ENCODE results near the gene GP1BA. TPM values are rescaled to one million over a fixed set of nuclear protein-coding genes. Genes with fewer than 3 reads are reported as not detected.

GP1BA gene
- total and polyA plus RNA-seq, 2 experiments from 2014 or later, result 0.24 TPM; not detected in 1

GRCh38 chr17:4945176-4945943 lies 13.3 kb downstream of the GP1BA start:
- Histone ChIP-seq H3K4me2 (peak overlapping the region; percentile 96), H2AFZ (no peak overlapping the region), H4K20me1 (replicated peaks; ENCODE audit: insufficient read depth) (peaks cover 34% of the 10 kb centered on the region), H3K79me2 (replicated peaks; ENCODE audit: insufficient read depth) (peaks cover 58% of the 10 kb centered on the region), H3K4me3 (peak overlapping the region; percentile 96), H3F3A (replicated peaks; ENCODE audit: low read depth) (peaks cover 58% of the 10 kb centered on the region), H3K4me1 (ENCODE audit: insufficient read depth) (peaks cover 34% of the 10 kb centered on the region), H3K9me2 (ENCODE audit: insufficient read depth) (no peaks in the 10 kb centered on the region), H3K27me3 (ENCODE audit: insufficient read depth) (no peaks in the 10 kb centered on the region), H3K27ac (ENCODE audit: low read depth) (peak overlapping the region; percentile 100), H3K36me3 (ENCODE audit: insufficient read depth) (peaks cover 21% of the 10 kb centered on the region)
- peaks cover 38% of the 10 kb centered on the region for H3K4me1 Mint-ChIP-seq
- DNase-seq (ENCODE audit: low spot score) (peak; percentile 53), ATAC-seq (no peak)
- TF ChIP-seq CREB1 (CRISPR knock-in tag; IDR thresholded peaks at IDR 0.05; ENCODE audit: low read depth), result no peak
- no peak for TF ChIP-seq STAT1 (IDR thresholded peaks at IDR 0.05; ENCODE audit: unreplicated experiment)
- peak; percentile 53 for TF ChIP-seq POLR2AphosphoS5 (IDR thresholded peaks at IDR 0.05; ENCODE audit: low read depth)
- H3K27ac Mint-ChIP-seq, result peak overlapping the region; percentile 92
- peaks cover 70% of the 10 kb centered on the region for H3K36me3 Mint-ChIP-seq (ENCODE audit: low read depth)
- H3K9me3 Mint-ChIP-seq, result no peaks in the 10 kb centered on the region; the same call in 2 of the 3 replicates
- peaks cover 30% of the 10 kb centered on the region for H3K27me3 Mint-ChIP-seq (ENCODE audit: insufficient read depth, low read depth, poor library complexity)
- peak overlapping the region; percentile 92 for H3K4me3 Mint-ChIP-seq

GRCh38 chr17:4945944-4946280 lies 13.8 kb downstream of the GP1BA start:
- Mint-ChIP-seq H3K9me3 (no peaks in the 10 kb centered on the region; the same call in 2 of the 3 replicates), H3K27me3 (ENCODE audit: insufficient read depth, low read depth, poor library complexity) (peaks cover 31% of the 10 kb centered on the region), H3K4me3 (peak overlapping the region; percentile 92), H3K4me1 (peaks cover 42% of the 10 kb centered on the region), H3K27ac (peak overlapping the region; percentile 92), H3K36me3 (ENCODE audit: low read depth) (peaks cover 67% of the 10 kb centered on the region)
- DNase-seq (ENCODE audit: low spot score) (no peak), ATAC-seq (no peak)
- Histone ChIP-seq H3K9me2 (ENCODE audit: insufficient read depth) (no peaks in the 10 kb centered on the region), H3K4me2 (peak overlapping the region; percentile 96), H4K20me1 (replicated peaks; ENCODE audit: insufficient read depth) (peaks cover 33% of the 10 kb centered on the region), H3K27ac (ENCODE audit: low read depth) (peak overlapping the region; percentile 100), H3K4me1 (ENCODE audit: insufficient read depth) (peaks cover 39% of the 10 kb centered on the region), H3K27me3 (ENCODE audit: insufficient read depth) (no peaks in the 10 kb centered on the region), H3F3A (replicated peaks; ENCODE audit: low read depth) (peaks cover 55% of the 10 kb centered on the region), H2AFZ (no peak overlapping the region), H3K4me3 (peak overlapping the region; percentile 96), H3K36me3 (ENCODE audit: insufficient read depth) (peaks cover 21% of the 10 kb centered on the region), H3K79me2 (replicated peaks; ENCODE audit: insufficient read depth) (peaks cover 55% of the 10 kb centered on the region)
- TF ChIP-seq CREB1 (CRISPR knock-in tag; IDR thresholded peaks at IDR 0.05; ENCODE audit: low read depth) (no peak), POLR2AphosphoS5 (IDR thresholded peaks at IDR 0.05; ENCODE audit: low read depth) (peak; percentile 27; the same call in 1 of the 2 replicates)

GRCh38 chr17:4946312-4946976 lies 14.4 kb downstream of the GP1BA start:
- H3K36me3 Mint-ChIP-seq (ENCODE audit: low read depth), result peaks cover 62% of the 10 kb centered on the region
- H2AFZ ChIP-seq, result no peak overlapping the region
- H3K27ac ChIP-seq (ENCODE audit: low read depth), result peak overlapping the region; percentile 100

More at GRCh38 chr17:4946312-4946976, 14.4 kb downstream of the GP1BA start:
- no peaks in the 10 kb centered on the region for H3K9me2 ChIP-seq (ENCODE audit: insufficient read depth)
- peaks cover 39% of the 10 kb centered on the region for H3K4me1 ChIP-seq (ENCODE audit: insufficient read depth)
- H3K79me2 ChIP-seq (replicated peaks; ENCODE audit: insufficient read depth), result peaks cover 49% of the 10 kb centered on the region
- Mint-ChIP-seq H3K4me3 (peak overlapping the region; percentile 92), H3K4me1 (peaks cover 42% of the 10 kb centered on the region), H3K9me3 (no peaks in the 10 kb centered on the region; the same call in 2 of the 3 replicates), H3K27me3 (ENCODE audit: insufficient read depth, low read depth, poor library complexity) (peaks cover 34% of the 10 kb centered on the region), H3K27ac (peak overlapping the region; percentile 80)
- H3K36me3 ChIP-seq (ENCODE audit: insufficient read depth), result peaks cover 21% of the 10 kb centered on the region
- peak overlapping the region; percentile 96 for H3K4me2 ChIP-seq
- H3K4me3 ChIP-seq, result peak overlapping the region; percentile 96
- peaks cover 50% of the 10 kb centered on the region for H3F3A ChIP-seq (replicated peaks; ENCODE audit: low read depth)
- DNase-seq (ENCODE audit: low spot score) (no peak), ATAC-seq (no peak)
- TF ChIP-seq POLR2AphosphoS5 (IDR thresholded peaks at IDR 0.05; ENCODE audit: low read depth), result peak; percentile 7; the same call in 1 of the 2 replicates
- TF ChIP-seq CTCF (conservative IDR thresholded peaks at IDR 0.05; ENCODE audit: low read depth in 2 of 2), result no peak
- no peaks in the 10 kb centered on the region for H3K27me3 ChIP-seq (ENCODE audit: insufficient read depth)
- peaks cover 28% of the 10 kb centered on the region for H4K20me1 ChIP-seq (replicated peaks; ENCODE audit: insufficient read depth)
